ENCODE data around the gene PPP2R5B.
A peak's percentile ranks its signal among the peaks of the same experiment; 100 is the strongest.

Gene PPP2R5B

DNA sequence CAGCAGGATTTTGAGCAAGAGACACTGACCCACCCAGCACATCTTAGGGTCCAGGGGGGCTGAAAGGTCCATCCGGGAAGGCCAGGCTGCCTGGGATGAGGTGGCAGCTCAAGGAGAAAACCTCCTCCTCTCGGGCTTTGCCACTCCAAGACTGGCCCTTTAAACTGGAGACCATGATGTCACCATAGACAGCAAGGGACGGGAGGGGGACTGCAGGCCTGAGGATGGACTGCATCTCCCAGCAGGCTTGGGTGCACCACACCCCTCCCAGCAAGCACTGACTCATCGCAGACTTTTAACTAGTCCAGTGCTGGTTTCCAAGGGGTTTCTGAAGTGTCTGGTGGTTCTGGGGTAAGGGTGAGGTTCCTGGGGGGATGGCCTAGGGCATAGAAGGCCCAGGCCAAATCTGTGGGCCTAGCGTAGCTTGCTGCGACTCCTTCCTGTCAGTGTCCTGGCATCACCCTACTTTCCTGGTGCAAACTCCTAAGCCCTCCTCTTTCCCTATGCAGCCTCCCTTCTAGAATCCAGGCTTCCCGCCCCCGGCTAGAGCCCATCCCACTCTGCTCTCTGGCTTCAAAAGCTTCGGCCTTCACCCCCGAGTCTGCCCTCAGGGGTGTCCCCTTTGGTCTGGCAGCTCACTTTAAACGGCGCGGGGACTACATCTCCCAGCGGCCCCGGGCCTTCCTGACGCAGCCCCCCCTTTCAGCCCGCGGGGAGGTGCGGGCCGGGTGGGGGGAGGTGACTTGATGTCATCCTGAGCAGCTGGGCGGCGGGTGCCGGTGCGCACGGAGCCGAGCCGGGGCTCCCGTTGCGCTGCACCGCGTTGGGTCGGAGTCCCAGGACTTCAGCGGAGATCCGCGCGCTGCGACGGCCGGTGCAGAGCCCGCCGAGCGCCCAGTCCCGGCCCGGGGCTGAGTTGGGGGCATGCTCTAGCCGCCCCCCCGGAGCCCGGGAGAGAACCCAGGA lies at the start of gene PPP2R5B:
TSS of gene PPP2R5B (plus strand) at position 746 of the 966 bp plus-strand sequence. CDS start 1,046 bp downstream, outside the sequence.
- peak; percentile 98 for DNase-seq (ENCODE audit: low spot score)

DNA sequence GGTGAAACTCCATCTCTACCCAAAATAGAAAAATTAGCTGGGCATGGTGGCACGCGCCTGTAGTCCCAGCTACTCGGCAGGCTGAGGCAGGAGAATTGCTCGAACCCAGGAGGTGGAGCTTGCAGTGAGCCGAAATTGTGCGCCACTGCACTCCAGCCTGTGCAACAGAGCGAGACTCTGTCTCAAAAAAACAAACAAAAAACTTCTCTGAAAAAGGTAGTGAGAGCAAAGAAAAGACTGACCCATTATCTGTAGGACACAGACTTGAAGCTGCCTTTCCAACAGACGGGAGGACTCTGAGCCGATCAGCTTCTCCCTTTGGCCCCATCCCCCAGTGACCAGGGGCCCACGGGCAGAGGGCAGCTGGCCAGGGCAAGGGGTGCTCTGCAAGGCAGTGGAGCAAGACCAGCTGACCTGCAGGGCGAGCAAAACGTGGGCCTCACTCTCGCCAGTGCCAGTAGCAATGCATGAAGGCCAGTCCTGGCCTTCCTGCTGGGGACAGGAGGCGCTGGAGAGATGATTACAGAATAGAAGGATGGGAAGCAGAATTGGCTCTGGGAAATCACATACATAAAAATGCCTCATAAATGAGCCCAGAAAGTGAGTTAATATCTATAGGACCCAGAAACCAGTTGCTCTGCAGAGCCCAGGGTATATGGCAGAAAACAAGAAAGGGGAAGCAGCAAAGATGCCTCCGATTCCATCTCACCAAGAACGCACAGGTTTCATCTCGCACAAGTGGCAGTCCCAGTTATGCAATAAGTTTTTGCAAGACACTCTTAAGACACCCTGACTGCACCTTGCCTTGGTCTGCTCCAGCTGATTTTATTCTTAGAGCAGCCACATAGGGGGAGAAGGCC lies 48.9 kb upstream of the PPP2R5B start:
- DNase-seq (ENCODE audit: low spot score): no peak

DNA sequence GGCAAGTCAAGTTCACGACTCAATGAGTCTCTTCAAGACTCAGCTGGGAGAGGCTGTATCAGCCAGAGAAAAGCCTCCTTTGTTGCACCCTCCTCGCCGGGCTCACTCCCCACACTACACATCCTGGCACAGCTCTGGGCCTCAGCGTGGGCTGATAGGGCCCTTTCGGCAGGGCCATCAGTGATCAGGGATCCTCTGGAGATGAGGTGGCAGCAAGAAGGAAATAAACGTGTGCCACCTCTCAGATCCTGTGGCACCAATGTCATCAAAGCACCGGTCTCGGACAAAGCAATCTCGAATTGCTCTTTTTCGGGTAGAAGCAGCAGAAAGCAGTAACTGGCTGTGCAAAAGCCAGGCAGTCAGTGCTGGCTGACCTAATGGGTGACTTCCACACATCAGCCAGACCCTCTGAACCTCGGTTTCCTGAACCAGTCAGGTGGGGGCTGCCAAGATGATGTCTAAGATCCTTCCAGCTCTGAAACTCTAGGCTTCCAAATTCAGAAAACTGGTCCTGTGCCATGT lies 48.2 kb upstream of the PPP2R5B start:
- no peak for DNase-seq (ENCODE audit: low spot score)

DNA sequence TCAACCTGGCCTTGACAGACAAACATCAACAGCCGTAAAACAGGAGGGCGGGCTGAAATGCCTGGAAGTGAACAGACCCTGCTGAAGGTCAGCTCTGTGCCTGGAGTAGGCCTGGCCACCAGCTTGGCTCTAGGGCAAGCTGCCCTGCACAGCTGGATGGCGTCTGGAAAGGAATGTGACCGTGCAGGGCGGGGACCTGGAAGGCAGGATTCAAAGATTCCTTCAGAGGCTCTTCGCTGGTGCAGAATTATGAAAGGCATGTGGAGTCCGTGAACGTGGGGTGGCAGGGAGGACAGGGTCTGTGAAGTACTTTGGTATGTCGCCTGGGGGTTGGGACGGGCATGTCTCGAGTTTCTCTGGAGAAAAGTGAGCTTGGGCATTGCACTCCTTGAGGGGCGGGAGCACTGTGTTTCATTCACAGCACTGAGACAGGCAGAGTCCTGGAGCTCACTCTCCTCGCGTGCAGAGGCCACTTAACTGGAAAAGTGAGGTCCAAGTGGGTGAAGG lies 47.6 kb upstream of the PPP2R5B start:
- DNase-seq (ENCODE audit: low spot score): peak; percentile 69

GRCh38 chr11:64877390-64878222 lies 46.9 kb upstream of the PPP2R5B start:
- DNase-seq (ENCODE audit: low spot score): no peak

DNA sequence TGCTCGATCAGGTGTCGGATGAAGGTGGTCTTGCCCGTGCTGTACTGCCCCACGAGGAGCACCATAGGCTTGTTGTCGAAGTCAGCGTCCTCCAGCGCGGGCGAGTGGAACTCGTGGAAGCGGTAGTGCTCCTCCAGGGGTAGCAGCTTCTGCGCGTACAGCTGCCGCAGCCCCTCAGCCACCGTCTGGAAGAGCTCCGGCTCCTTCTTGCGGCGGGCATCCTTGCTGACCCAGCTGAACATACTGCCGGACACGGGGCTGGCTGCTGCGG lies 46.3 kb upstream of the PPP2R5B start:
- no peak for DNase-seq (ENCODE audit: low spot score)

GRCh38 chr11:64878494-64879243 lies 45.8 kb upstream of the PPP2R5B start, which contains the start of gene EHD1:
EHD1 (minus strand) TSS chr11:64878621; CDS start chr11:64878464, 157 bp downstream.
- peak; percentile 99 for DNase-seq (ENCODE audit: low spot score)

DNA sequence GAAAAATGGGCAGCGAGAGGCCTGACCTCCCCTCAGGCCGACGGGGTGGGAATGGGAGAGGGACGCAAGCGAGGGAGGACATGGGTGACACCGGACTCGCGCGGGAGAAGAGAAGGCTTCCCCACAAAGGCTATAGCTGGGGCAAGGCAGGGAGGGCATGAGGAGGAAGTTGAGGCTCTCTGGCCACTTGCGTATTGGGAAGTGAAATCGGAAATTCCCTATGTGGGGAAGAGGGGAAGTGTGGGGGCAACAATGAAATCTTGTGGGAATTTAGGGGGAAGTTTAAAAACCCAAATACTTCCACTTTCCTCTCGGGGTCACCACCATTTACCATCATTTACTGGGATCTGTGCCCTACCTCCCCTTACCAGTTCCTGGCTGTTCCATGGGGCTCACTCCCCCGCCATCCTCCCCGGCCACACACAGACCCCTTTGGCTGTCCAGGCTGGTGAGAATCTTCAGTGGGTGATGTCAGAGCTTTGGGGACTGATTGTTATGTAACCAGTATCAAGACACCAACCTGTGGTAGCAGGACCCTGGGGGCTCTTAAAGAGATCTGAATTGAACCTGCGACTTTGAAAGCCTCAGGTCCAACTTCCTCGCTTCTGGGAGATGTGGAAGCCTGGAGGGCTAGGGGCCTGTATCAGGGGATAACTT lies 45.1 kb upstream of the PPP2R5B start:
- DNase-seq (ENCODE audit: low spot score): no peak

DNA sequence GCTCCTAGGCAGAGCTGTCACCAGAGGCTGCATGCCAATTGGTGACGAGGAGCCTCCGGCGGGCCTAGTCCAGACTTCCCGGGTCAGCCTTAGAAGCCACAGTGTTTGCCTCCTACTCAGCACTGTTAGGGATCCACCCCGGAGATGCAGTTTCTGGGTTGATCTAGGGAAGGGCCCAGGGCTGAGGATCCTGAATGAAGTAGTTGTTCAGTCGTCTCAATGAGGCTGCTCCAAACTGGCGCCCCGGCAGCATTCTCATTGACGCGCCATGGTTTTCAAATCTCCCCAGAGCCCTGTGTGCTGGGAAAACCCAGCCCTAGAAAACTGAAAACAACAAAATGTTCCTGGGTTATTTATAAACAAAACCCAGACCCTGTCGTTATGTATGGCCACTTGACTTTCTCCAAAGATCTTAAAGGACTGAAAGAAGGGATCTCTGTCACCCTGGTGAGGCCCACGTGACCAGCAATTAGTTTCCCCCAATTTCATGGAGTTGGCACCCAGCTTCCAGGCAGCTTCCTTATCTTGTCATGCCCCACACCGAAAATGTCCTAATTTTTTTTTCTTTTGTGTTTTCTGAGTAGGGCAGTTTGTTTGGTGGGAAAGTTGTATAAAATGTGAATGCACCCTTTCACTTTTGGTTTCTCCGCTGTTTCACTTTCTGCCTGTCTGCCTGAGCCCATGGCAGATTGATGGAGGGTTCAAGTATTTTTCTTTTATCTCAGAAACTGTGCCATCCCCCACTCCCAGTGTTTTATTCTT lies 44.1 kb upstream of the PPP2R5B start:
- DNase-seq (ENCODE audit: low spot score): no peak

GRCh38 chr11:64881476-64881875 lies 43.0 kb upstream of the PPP2R5B start:
- DNase-seq (ENCODE audit: low spot score): no peak

DNA sequence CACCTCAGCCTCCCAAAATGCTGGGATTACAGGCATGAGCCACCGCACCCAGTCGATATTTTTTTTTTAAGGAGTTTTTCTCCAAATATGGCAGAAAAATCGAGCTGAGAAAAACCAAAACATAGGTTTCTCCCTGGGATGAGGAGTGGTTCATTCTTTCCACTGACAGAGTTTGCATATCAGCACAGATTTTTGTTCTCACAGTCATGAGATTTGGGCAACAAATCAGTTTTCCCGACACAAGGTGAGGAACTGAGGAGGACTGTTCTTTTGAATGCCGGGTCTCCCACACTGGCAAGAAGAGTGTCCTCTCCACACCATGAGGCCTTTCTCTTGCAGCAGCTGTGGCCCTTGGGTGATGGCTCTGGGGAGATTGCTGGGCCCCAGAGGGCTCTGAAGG lies 42.2 kb upstream of the PPP2R5B start:
- no peak for DNase-seq (ENCODE audit: low spot score)

- DNase-seq (ENCODE audit: low spot score): no peak
These were observed 40.9 kb upstream of the PPP2R5B start for GRCh38 chr11:64883575-64883974.

DNA sequence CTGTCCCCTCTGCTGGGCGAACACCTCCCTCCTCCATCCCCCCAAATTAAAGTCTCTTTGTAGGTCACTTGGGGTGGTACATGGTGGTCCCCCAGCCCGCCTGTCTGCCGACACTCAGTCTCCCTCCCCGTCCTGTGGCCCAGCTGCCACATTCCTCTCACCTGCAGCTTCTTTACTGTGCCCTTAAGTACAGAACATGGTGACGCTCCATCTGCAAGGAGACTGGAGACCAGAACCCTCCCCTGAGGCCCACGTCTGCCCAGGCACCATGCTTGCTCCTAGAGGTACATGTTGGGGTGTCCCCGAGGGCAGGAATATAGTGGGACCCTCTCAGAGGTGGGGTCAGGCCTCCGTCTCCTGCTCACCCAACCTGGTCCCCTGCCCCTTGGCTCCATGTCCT lies 40.5 kb upstream of the PPP2R5B start:
- no peak for DNase-seq (ENCODE audit: low spot score)

DNA sequence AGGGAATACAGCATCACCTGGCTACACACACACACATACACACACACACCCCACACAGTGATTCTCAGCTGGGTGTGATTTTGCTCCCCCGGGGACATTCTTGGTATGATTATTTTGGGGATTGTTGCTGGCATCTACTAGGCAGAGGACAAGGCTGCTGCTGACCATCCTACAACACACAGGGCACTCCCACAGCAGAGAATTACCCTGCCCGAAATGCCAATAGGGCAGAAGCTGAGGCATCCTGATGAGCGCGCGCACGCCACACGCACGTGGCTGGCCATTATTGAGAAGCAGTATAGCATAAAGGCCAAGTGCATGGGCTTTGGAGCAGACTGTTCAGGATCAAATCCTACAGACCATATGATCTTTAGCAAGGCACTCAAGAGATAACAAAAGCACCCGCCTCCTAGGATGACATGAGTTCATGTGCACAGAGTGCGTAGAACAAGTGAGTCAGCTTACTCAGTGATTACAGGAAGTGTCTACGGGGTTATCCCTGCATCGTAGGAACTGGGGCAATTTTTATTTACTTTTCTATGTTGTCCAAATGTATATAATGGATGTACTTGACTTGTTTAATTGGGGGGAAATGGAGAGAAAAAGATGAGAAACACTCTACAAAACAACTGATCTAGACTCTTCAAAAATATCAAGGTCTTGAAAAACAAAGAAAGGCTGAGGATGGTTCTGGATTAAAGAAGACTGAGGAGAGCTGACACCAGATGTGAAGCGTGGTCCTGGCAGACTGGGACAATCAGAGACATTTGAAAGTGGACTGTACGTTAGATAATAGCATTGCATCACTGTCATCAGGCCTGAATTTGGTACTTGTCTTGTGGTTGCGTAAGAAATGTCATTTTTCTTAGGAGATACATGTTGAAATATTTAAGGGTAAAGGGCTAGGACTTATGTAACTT lies 38.9 kb upstream of the PPP2R5B start:
- no peak for DNase-seq (ENCODE audit: low spot score)

- no peak for DNase-seq (ENCODE audit: low spot score)
These were observed 37.2 kb upstream of the PPP2R5B start for GRCh38 chr11:64887234-64887756.

DNA sequence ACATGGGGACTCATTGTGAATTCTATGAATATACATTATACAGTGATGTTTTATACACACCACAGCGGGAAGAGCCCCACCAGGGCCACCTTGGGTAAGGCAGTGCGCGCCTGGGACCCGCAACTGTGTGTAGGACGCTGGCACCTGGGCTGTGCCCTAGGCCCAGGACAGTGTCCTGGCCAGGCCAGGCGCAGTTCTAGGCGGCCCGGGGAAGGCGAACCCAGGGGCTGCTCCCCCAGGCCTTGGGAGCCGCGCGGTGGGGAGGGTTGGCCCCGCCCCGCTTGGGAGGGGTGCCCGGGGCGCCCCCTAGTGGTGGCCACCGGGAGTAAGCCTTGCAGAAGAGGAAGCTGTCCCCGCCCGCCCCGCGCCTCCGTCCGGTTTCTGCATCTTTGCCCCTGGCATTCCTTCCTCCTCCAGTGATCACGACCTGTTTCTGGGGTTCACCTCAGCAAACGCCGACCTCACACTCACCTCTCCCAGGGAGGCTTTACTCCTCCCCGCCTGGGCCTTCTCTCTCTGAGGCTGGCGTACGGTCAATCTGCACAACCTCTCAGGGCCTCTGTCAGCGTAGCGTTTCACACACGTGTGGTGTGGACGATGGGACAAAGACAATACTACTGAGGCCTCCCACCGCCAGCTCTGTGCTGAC lies 36.6 kb upstream of the PPP2R5B start:
- peak; percentile 85 for DNase-seq (ENCODE audit: low spot score)

DNA sequence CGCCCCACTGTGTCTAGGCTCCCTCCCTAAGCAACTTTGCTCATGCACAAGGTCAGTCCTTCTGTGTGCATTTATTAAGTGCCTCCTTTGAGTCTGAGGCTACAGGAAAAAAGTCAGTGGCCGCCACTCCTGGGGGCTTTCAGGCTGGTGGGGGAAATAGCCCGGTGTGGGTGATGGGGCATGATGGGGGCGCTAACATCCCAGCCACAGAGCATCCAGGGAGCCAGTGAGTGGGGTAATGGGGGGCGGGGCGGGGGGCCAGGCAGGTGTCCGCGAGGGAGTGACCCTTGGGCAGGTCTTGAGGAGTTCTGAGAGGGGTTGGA lies 36.1 kb upstream of the PPP2R5B start:
- DNase-seq (ENCODE audit: low spot score): no peak
